ENCODE measurements around the gene MYADML2.

- TF ChIP-seq ATF2 (CRISPR knock-in tag; IDR thresholded peaks at IDR 0.05; ENCODE audit: borderline replicate concordance, low read depth) (no peak), SMAD3 (CRISPR knock-in tag; IDR thresholded peaks at IDR 0.05; ENCODE audit: borderline replicate concordance) (no peak), NFE2L1 (CRISPR knock-in tag; IDR thresholded peaks at IDR 0.05) (no peak), CTCF (IDR thresholded peaks at IDR 0.05) (no peak), MAX (CRISPR knock-in tag; IDR thresholded peaks at IDR 0.05) (no peak), GRHL2 (CRISPR knock-in tag; IDR thresholded peaks at IDR 0.05; ENCODE audit: insufficient replicate concordance, severe bottlenecking) (no peak), ATF3 (CRISPR knock-in tag; conservative IDR thresholded peaks at IDR 0.05) (no peak), CREB1 (CRISPR knock-in tag; IDR thresholded peaks at IDR 0.05) (no peak)
These were observed 37.9 kb upstream of the MYADML2 start for GRCh38 chr17:81984773-81985410.
